GM12878 (cell line): ENCODE measurements around the gene ANKMY2. TPM values are rescaled to one million over a fixed set of nuclear protein-coding genes. Genes with fewer than 3 reads are reported as not detected.

Experiments
- ATAC-seq: fragments of 200-7000 bp; cut with Tn5 transposase; 3 replicates; pipeline ENCODE4 v1.9.1; 2020; ENCODE audit warnings: mild to moderate bottlenecking, moderate library complexity
- BruUV-seq: library from RNA; stranded (reverse); fragments of 400-500 nt; replicated peaks from 2 replicates; lab custom pipeline; 2021; lab: Mats Ljungman, UMichigan
- CTCF ChIA-PET: fragments of 300-600 bp; sonication (Branson Sonifier 250); formaldehyde crosslinking; extraction: SDS; loops from one replicate; lab custom pipeline; 2021; ENCODE audit warnings: inconsistent platforms; lab: Yijun Ruan, JAX
- POLR2A ChIA-PET: fragments of 350-600 bp; formaldehyde crosslinking; extraction: SDS; loops from one replicate; lab custom pipeline; 2021; ENCODE audit warnings: inconsistent platforms; lab: Charles Lee
- RAD21 ChIA-PET: fragments of 300-600 bp; sonication (Branson Sonifier 250); formaldehyde crosslinking; loops from one replicate; lab custom pipeline; 2023; ENCODE audit warnings: antibody characterized with exemption; ENCODE audit not compliant: unreplicated experiment; lab: Charles Lee
- SMC1A ChIA-PET: fragments of 300-600 bp; sonication (Branson Sonifier 250); formaldehyde crosslinking; loops from one replicate; lab custom pipeline; 2023; ENCODE audit not compliant: unreplicated experiment, uncharacterized antibody; lab: Charles Lee
- DNase-seq: peaks from one replicate; pipeline ENCODE4 v3.0.0-alpha.2; 2011; ENCODE audit warnings: low read depth, low spot score
- FAIRE-seq: peaks from 3 replicates; lab custom pipeline; 2011; peaks lifted over from hg19 to GRCh38; lab: Jason Lieb, UNC
- H2AFZ ChIP-seq: 2 replicates; pipeline ENCODE4 v1.6.0; 2011; ENCODE audit warnings: low read depth, low read length, control low read depth; ENCODE audit not compliant: control insufficient read depth
- H3K27ac ChIP-seq: 2 replicates; pipeline ENCODE4 v1.5.1; 2011; ENCODE audit warnings: control low read depth; ENCODE audit not compliant: control insufficient read depth, insufficient read depth
- H3K27me3 ChIP-seq, 2 experiments: replicated peaks in 1 of 2; 2 replicates each; pipeline versions ENCODE4 v1.6.0 to v1.6.1; 2011; ENCODE audit warnings: low read length in 1 of 2; ENCODE audit not compliant: control insufficient read depth in 2 of 2, insufficient read depth in 2 of 2
- H3K36me3 ChIP-seq, 2 experiments: 2 replicates each; pipeline ENCODE4 v1.5.1; 2011; ENCODE audit warnings: low read length in 1 of 2; ENCODE audit not compliant: control insufficient read depth in 2 of 2, insufficient read depth in 2 of 2
- H3K4me1 ChIP-seq: 2 replicates; pipeline ENCODE4 v1.6.1; 2011; ENCODE audit warnings: mild to moderate bottlenecking, low read length, moderate library complexity, mixed read lengths; ENCODE audit not compliant: control insufficient read depth, insufficient read depth
- H3K4me2 ChIP-seq: 2 replicates; pipeline ENCODE4 v1.6.0; 2011; ENCODE audit warnings: control low read depth; ENCODE audit not compliant: control insufficient read depth, insufficient read depth
- H3K4me3 ChIP-seq: fragments of 200-600 bp; sonication (generic); 2 replicates; pipeline ENCODE4 v1.5.1; 2016
- H3K79me2 ChIP-seq: 2 replicates; pipeline ENCODE4 v1.6.0; 2011; ENCODE audit warnings: low read length; ENCODE audit not compliant: control insufficient read depth, insufficient read depth
- H3K9ac ChIP-seq: 2 replicates; pipeline ENCODE4 v1.8.0; 2011; ENCODE audit warnings: low read length, control low read depth, mixed read lengths; ENCODE audit not compliant: control insufficient read depth, insufficient read depth
- H3K9me3 ChIP-seq: replicated peaks from 3 replicates; pipeline ENCODE4 v1.5.1; 2011; ENCODE audit warnings: mild to moderate bottlenecking, low read length; ENCODE audit not compliant: control insufficient read depth, insufficient read depth
- H4K20me1 ChIP-seq: 2 replicates; pipeline ENCODE4 v1.6.0; 2011; ENCODE audit not compliant: control insufficient read depth, insufficient read depth
- CEBPB ChIP-seq, 2 experiments: fragments of 150-350 bp in 1 of 2; IDR thresholded peaks; 2 replicates each; pipeline ENCODE4 v1.6.1; 2012 to 2014; ENCODE audit warnings: low read depth in 2 of 2, low read length in 2 of 2, borderline replicate concordance in 1 of 2, inconsistent platforms in 1 of 2
- CTCF ChIP-seq, 3 experiments: IDR thresholded peaks in 2 of 3; conservative IDR thresholded peaks in 1 of 3; 2 replicates each; pipeline ENCODE4 v1.5.1; 2011; ENCODE audit warnings: low read depth in 3 of 3, low read length in 3 of 3, mild to moderate bottlenecking in 3 of 3, control low read depth in 2 of 3, moderate library complexity in 2 of 3, inconsistent platforms in 1 of 3, mixed read lengths in 1 of 3; ENCODE audit not compliant: control insufficient read depth in 2 of 3, insufficient read depth in 1 of 3; ENCODE audit errors: extremely low read depth in 1 of 3
- DPF2 ChIP-seq: fragments of 450-650 bp; IDR thresholded peaks from 2 replicates; pipeline ENCODE4 v1.6.1; 2017; ENCODE audit warnings: mild to moderate bottlenecking
- ESRRA ChIP-seq: IDR thresholded peaks from 2 replicates; pipeline ENCODE4 v1.6.1; 2012; ENCODE audit warnings: mild to moderate bottlenecking, low read length, improper control_type of control experiment
- EZH2 ChIP-seq: IDR thresholded peaks from 2 replicates; pipeline ENCODE4 v1.6.1; 2012; ENCODE audit warnings: low read depth, mild to moderate bottlenecking, control low read depth, inconsistent platforms, low read length, borderline replicate concordance; ENCODE audit not compliant: control insufficient read depth
- IKZF1 ChIP-seq: fragments of 450-650 bp; conservative IDR thresholded peaks from 2 replicates; pipeline ENCODE4 v1.6.1; 2017; ENCODE audit warnings: antibody characterized with exemption, mild to moderate bottlenecking
- IRF3 ChIP-seq: fragments of 450-650 bp; IDR thresholded peaks from 2 replicates; pipeline ENCODE4 v1.6.1; 2014; ENCODE audit warnings: mild to moderate bottlenecking
- KDM1A ChIP-seq: fragments of 200-600 bp; sonication (generic); IDR thresholded peaks from 2 replicates; pipeline ENCODE4 v1.6.1; 2016; ENCODE audit warnings: borderline replicate concordance
- RELB ChIP-seq: fragments of 450-650 bp; IDR thresholded peaks from 2 replicates; pipeline ENCODE4 v1.6.1; 2017; ENCODE audit warnings: low read depth, mild to moderate bottlenecking, moderate library complexity
- SP1 ChIP-seq: IDR thresholded peaks from one replicate; pipeline ENCODE4 v1.6.1; 2011; ENCODE audit warnings: low read depth, low read length
- TBL1XR1 ChIP-seq: IDR thresholded peaks from 2 replicates; pipeline ENCODE4 v1.6.1; 2012; ENCODE audit warnings: low read depth, low read length, improper control_type of control experiment
- TCF12 ChIP-seq: IDR thresholded peaks from 2 replicates; pipeline ENCODE4 v1.6.1; 2011; ENCODE audit warnings: low read depth, mild to moderate bottlenecking, low read length
- USF2 ChIP-seq: IDR thresholded peaks from 2 replicates; pipeline ENCODE4 v1.6.1; 2011; ENCODE audit warnings: low read depth, low read length, improper control_type of control experiment, borderline replicate concordance
- ZBTB33 ChIP-seq: fragments of 450-650 bp; IDR thresholded peaks from 2 replicates; pipeline ENCODE4 v1.6.1; 2017; ENCODE audit warnings: mild to moderate bottlenecking
- WGBS: methylation state at CpG from one replicate; pipeline ENCODE4 v1.1.6; 2016; ENCODE audit warnings: low lambda C conversion rate; ENCODE audit not compliant: insufficient replicate concordance, insufficient coverage; ENCODE audit errors: missing lambda C conversion rate; 5-methylcytosine and 5-hydroxymethylcytosine counted together
- in situ Hi-C: fragments of 300-500 bp; cut with MboI; formaldehyde crosslinking; loops from 9 replicates; pipeline ENCODE4 v1.14.3; 2018; ENCODE audit warnings: mixed read lengths
- intact Hi-C: fragments of 100-400 bp; cut with micrococcal nuclease; formaldehyde crosslinking; loops from one replicate; pipeline ENCODE4 v1.14.2; 2022; ENCODE audit not compliant: unreplicated experiment
- polyA plus RNA-seq, 11 experiments: library from polyadenylated mRNA; depleted of rRNA in 4 of 11; unstranded in 6 of 11; stranded (reverse) in 5 of 11; fragments of >200 nt; fragmentation: Nextera tagmentation in 4 of 11; fragmentation: Illumina TruSeq in 1 of 11; extraction: Ambion mirVana in 4 of 11; extraction: Trizol in 1 of 11; gene quantifications; 1 replicate in 1 of 11; 2 replicates in 10 of 11; pipeline versions ENCODE4 v1.2.1 to v1.2.3, GENCODE V29; 2011 to 2016; ENCODE audit warnings: inconsistent platforms in 2 of 11, missing spikeins in 2 of 11, low read depth in 1 of 11
- total RNA-seq, 4 experiments: library from RNA; depleted of rRNA in 3 of 4; stranded (reverse); fragments of >200 nt in 3 of 4; fragmentation: Illumina TruSeq in 1 of 4; extraction: Trizol in 1 of 4; gene quantifications; 2 replicates each; pipeline versions ENCODE4 v1.2.1 to v1.2.3, GENCODE V29; 2013 to 2021

The ANKMY2 gene
- total and polyA plus RNA-seq, 10 of the 15 experiments (the other 5 are each of a cell fraction or from before 2014, with no cell fraction given): 0.10 to 0.48 (median 0.29) TPM

GRCh38 chr7:16592395-16592794 is 53.2 kb downstream of the ANKMY2 start (continued):
- TF ChIP-seq RELB: no peak

GRCh38 chr7:16590424-16590823 is 55.1 kb downstream of the ANKMY2 start:
- Histone ChIP-seq H3K79me2 (no peaks in the 10 kb centered on the region), H3K9me3 (no peaks in the 10 kb centered on the region), H2AFZ (no peak overlapping the region), H3K9ac (no peak overlapping the region), H3K36me3 (no peaks in the 10 kb centered on the region), H3K27ac (no peak overlapping the region), H3K4me3 (no peak overlapping the region), H3K4me2 (no peak overlapping the region), H3K27me3 (no peaks in the 10 kb centered on the region; a peak in 1 of 4 replicates), H4K20me1 (no peaks in the 10 kb centered on the region), H3K4me1 (no peaks in the 10 kb centered on the region)
- 0% methylated on average over 1 of the region's 1 CpG for WGBS
- in situ Hi-C loops (no loop called here), intact Hi-C loops (no loop called here)
- FAIRE-seq: no peak
- ATAC-seq: no peak
- ChIA-PET CTCF (no interaction called here), SMC1A (interaction anchor here (0.6 kb wide), 1 partner anchor 776 kb away, joined by 3 read pairs; no protein-coding TSS in a partner anchor), POLR2A (no interaction called here), RAD21 (no interaction called here)
- no TSS peak for BruUV-seq
- no peak for DNase-seq
- TF ChIP-seq ZBTB33 (no peak), IKZF1 (no peak), CEBPB (IDR thresholded peaks at IDR 0.05; ENCODE audit: borderline replicate concordance in 1 of 2, low read depth in 2 of 2, low read length in 2 of 2) (no peak), CTCF (IDR thresholded peaks at IDR 0.05 in 2 of 3, conservative IDR thresholded peaks at IDR 0.05 in 1 of 3; ENCODE audit: control insufficient read depth in 2 of 3, extremely low read depth in 1 of 3, insufficient read depth in 1 of 3, low read depth in 3 of 3, low read length in 3 of 3) (no peak), TBL1XR1 (no peak), EZH2 (no peak), SP1 (no peak), KDM1A (no peak), DPF2 (no peak), TCF12 (no peak), IRF3 (no peak), ESRRA (no peak), USF2 (no peak)
